Cerebellar nuclear complex (tissue), 1 donor: ENCODE measurements around the gene WIZ.
"Not testable (repeated sequence)": the region's sequence is repeated elsewhere in the genome, so short reads cannot be mapped to it uniquely, and the experiment has no call there.

ENCODE experiments used
- DNase-seq, 2 experiments: peaks; one replicate each; lab custom pipeline; 2025; lab: John Stamatoyannopoulos, UW

WIZ gene

GRCh38 chr19:15402411-15403150 lies 47.2 kb downstream of the WIZ start:
- DNase-seq = no peak

GRCh38 chr19:15401397-15401710 lies 48.4 kb downstream of the WIZ start:
- no peak for DNase-seq

GRCh38 chr19:15400521-15401396 lies 49.0 kb downstream of the WIZ start:
- DNase-seq = no peak

- DNase-seq = no peak
Observed at GRCh38 chr19:15399635-15400034, 50.1 kb downstream of the WIZ start.

GRCh38 chr19:15399234-15399515 lies 50.6 kb downstream of the WIZ start:
- no peak for DNase-seq

- no peak for DNase-seq
Observed at GRCh38 chr19:15398501-15399233, 51.1 kb downstream of the WIZ start.

GRCh38 chr19:15397782-15398181 lies 52.0 kb downstream of the WIZ start:
- no peak for DNase-seq

- no peak for DNase-seq
Observed at GRCh38 chr19:15397236-15397635, 52.5 kb downstream of the WIZ start.

GRCh38 chr19:15396436-15396835 lies 53.3 kb downstream of the WIZ start:
- no peak for DNase-seq

- DNase-seq = not testable (repeated sequence)
Observed at GRCh38 chr19:15395251-15395650, 54.5 kb downstream of the WIZ start.

GRCh38 chr19:15394426-15394825 lies 55.3 kb downstream of the WIZ start:
- DNase-seq = no peak

- DNase-seq = no peak
Observed at GRCh38 chr19:15393963-15394362, 55.8 kb downstream of the WIZ start.

- no peak for DNase-seq
Observed at GRCh38 chr19:15390814-15391213, 58.9 kb downstream of the WIZ start.

- no peak for DNase-seq
Observed at GRCh38 chr19:15381864-15382263, 67.9 kb downstream of the WIZ start.

- no peak for DNase-seq
Observed at GRCh38 chr19:15381429-15381828, 68.3 kb downstream of the WIZ start.

GRCh38 chr19:15379999-15380647 lies 69.6 kb downstream of the WIZ start:
- no peak for DNase-seq

GRCh38 chr19:15379083-15379998 lies 70.4 kb downstream of the WIZ start, which contains the start of gene AKAP8:
TSS of gene AKAP8 (minus strand) at chr19:15379787. CDS start at chr19:15379731, 56 bp downstream.
- peak; percentile 84 to 95 for DNase-seq

- no peak for DNase-seq
Observed at GRCh38 chr19:15378534-15379082, 71.1 kb downstream of the WIZ start.

- DNase-seq = peak in 1 of 2 experiments; percentile 2
Observed at GRCh38 chr19:15374796-15375440, 74.8 kb downstream of the WIZ start.

GRCh38 chr19:15374105-15374651 lies 75.6 kb downstream of the WIZ start:
- DNase-seq = no peak
